Coronary artery (tissue), 2 donors: ENCODE data around the gene FBXL19.

ENCODE experiments used
- DNase-seq: peaks from one replicate; pipeline ENCODE4 v3.0.0-alpha.2; 2017; ENCODE audit warnings: low spot score
- H3K27ac ChIP-seq, 2 donors: fragments of 200-600 bp; sonication (generic); one replicate each; pipeline ENCODE4 v1.5.1; 2016 to 2019
- H3K4me3 ChIP-seq: fragments of 200-600 bp; sonication (generic); 2 replicates; pipeline ENCODE4 v1.5.1; 2016; ENCODE audit warnings: mild to moderate bottlenecking, moderate library complexity
- TF ChIP-seq, protein P1 (sequence below): fragments of 200-600 bp; sonication (generic); IDR thresholded peaks from one replicate; pipeline ENCODE4 v1.5.1; 2019; ENCODE audit warnings: antibody characterized with exemption

Gene FBXL19

GRCh38 chr16:30924913-30925631, 1.7 kb downstream of the FBXL19 start:
- no peak for DNase-seq
- Histone ChIP-seq H3K27ac (peak overlapping the region in 1 of 2 donors; percentile 93), H3K4me3 (peak overlapping the region; percentile 82)
- TF ChIP-seq, protein P1, sequence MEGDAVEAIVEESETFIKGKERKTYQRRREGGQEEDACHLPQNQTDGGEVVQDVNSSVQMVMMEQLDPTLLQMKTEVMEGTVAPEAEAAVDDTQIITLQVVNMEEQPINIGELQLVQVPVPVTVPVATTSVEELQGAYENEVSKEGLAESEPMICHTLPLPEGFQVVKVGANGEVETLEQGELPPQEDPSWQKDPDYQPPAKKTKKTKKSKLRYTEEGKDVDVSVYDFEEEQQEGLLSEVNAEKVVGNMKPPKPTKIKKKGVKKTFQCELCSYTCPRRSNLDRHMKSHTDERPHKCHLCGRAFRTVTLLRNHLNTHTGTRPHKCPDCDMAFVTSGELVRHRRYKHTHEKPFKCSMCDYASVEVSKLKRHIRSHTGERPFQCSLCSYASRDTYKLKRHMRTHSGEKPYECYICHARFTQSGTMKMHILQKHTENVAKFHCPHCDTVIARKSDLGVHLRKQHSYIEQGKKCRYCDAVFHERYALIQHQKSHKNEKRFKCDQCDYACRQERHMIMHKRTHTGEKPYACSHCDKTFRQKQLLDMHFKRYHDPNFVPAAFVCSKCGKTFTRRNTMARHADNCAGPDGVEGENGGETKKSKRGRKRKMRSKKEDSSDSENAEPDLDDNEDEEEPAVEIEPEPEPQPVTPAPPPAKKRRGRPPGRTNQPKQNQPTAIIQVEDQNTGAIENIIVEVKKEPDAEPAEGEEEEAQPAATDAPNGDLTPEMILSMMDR, result no peak

GRCh38 chr16:30925632-30925987, 2.2 kb downstream of the FBXL19 start:
- no peak for DNase-seq
- Histone ChIP-seq H3K4me3 (no peak overlapping the region), H3K27ac (no peak overlapping the region)
- TF ChIP-seq, protein P1, result no peak

DNA sequence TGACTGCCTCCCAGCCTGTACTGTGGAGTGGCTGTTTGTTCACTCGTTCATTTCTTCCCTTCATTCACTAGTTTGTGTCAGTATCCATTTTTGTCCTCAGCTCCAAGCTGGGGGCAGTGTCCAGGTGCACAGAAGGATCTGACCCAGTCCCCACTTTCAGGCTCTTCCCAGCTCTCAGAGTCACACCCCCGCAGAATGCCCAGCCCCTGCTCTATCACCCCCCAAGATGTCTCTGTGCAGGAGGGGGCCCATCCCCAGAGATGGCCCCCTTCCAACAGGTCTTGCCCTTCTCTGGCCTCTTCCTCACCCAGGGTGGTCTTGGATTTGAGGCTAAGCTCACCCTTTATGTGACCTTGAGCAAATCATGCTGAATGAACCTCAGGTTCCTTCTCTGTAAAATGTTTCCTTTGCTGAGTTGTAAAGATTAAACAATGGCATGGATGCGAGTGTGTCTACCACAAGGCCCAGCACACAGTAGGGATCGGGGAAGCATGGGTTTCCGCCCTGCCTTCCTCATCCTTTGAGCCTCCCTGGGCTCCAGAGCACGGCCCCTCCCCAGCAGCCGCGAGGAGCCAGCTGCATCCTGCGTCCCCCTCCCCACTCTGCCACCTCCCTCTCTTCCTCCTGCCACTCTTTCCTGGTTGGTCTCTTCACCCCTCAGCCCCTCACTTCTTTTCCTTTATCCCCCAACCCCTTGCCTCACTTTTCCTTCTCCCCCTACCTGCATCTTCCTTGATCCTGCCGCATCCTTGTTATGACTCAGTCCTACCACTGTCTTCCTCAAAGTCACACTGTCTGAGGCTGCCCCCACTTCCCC, 2.8 kb downstream of the FBXL19 start:
- DNase-seq, result no peak

GRCh38 chr16:30926937-30927788, 3.8 kb downstream of the FBXL19 start:
- no peak overlapping the region for H3K4me3 ChIP-seq
- peak overlapping the region in 1 of 2 donors; percentile 3 for H3K27ac ChIP-seq
- no peak for DNase-seq
- TF ChIP-seq, protein P1, result no peak

More for the DNA sequence above, 2.8 kb downstream of the FBXL19 start:
- Histone ChIP-seq H3K4me3 (no peak overlapping the region), H3K27ac (no peak overlapping the region)
- TF ChIP-seq, protein P1, result no peak

DNA sequence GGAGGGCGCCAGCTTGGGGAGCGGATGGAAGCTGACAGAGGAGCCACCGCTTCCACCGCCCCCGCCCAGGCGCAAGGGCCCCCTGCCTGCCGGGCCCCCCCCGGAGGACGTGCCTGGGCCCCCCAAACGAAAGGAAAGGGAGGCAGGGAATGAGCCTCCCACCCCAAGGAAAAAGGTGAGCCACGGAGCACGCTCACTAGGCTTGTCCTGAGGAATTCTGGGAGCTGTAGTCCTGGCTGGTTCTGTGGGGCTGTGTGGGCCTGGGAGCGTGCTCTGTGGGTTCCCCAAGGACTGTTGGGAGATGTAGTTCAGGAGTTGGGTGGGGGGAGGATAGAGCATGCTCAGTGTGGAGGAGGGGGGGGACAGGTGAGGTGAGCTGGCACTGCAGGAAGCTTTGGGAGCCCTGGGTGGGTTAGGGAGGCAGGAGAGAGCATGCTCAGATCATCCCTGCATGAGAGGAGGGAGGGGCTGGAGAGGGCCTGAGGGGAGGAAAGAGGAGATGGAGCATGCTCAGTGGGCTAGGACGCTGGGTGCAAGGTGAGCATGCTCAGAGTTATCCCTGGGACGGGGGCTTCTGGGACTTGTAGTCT, 4.5 kb downstream of the FBXL19 start:
- peak overlapping the region in 1 of 2 donors; percentile 3 for H3K27ac ChIP-seq

GRCh38 chr16:30928390-30928789, 5.0 kb downstream of the FBXL19 start:
- Histone ChIP-seq H3K27ac (no peak overlapping the region), H3K4me3 (no peak overlapping the region)
- TF ChIP-seq, protein P1, result no peak
- no peak for DNase-seq

More for the DNA sequence above, 4.5 kb downstream of the FBXL19 start:
- H3K4me3 ChIP-seq, result no peak overlapping the region
- DNase-seq, result no peak
- TF ChIP-seq, protein P1, result no peak
